GM10248 (cell line): ENCODE measurements around the gene COL4A1.

Experiments
- CTCF ChIA-PET: fragments of 300-600 bp; sonication (Branson Sonifier 250); formaldehyde crosslinking; extraction: SDS; loops from one replicate; lab custom pipeline; 2021; ENCODE audit warnings: antibody characterized with exemption; lab: Yijun Ruan, JAX
- POLR2A ChIA-PET: fragments of 350-650 bp; sonication (Branson Sonifier 250); formaldehyde crosslinking; extraction: SDS; loops from one replicate; lab custom pipeline; 2020; ENCODE audit warnings: antibody characterized with exemption; lab: Yijun Ruan, JAX
- DNase-seq: peaks from one replicate; pipeline ENCODE4 v3.0.0; 2012; ENCODE audit errors: extremely low spot score
- CTCF ChIP-seq: IDR thresholded peaks from 2 replicates; pipeline ENCODE4 v1.5.1; 2012; ENCODE audit warnings: mild to moderate bottlenecking, low read depth; ENCODE audit errors: extremely low read depth, missing control alignments, control extremely low read depth

The COL4A1 gene

GRCh38 chr13:110254751-110255553, 52.0 kb downstream of the COL4A1 start:
- CTCF ChIA-PET, result no interaction called here
- DNase-seq, result no peak
- POLR2A ChIA-PET, result no interaction called here
- no peak for TF ChIP-seq CTCF

- DNase-seq, result no peak
- POLR2A ChIA-PET, result no interaction called here
- TF ChIP-seq CTCF, result no peak
- CTCF ChIA-PET, result interaction anchor here (0.7 kb wide), 1 partner anchor 15 kb away, joined by 3 read pairs; no protein-coding TSS in a partner anchor
These were observed 52.7 kb downstream of the COL4A1 start for GRCh38 chr13:110254151-110254679.

- CTCF ChIA-PET, result interaction anchor here (0.8 to 1.8 kb wide), 2 partner anchors 18 to 30 kb away, joined by 3 to 5 read pairs; no protein-coding TSS in a partner anchor
- POLR2A ChIA-PET, result no interaction called here
- no peak for DNase-seq
- no peak for TF ChIP-seq CTCF
These were observed 55.7 kb downstream of the COL4A1 start for GRCh38 chr13:110251193-110251819.

GRCh38 chr13:110250258-110250891, 56.6 kb downstream of the COL4A1 start:
- ChIA-PET POLR2A (no interaction called here), CTCF (interaction anchor here (0.8 to 1.8 kb wide), 2 partner anchors 17 to 29 kb away, joined by 3 to 5 read pairs; no protein-coding TSS in a partner anchor)
- TF ChIP-seq CTCF, result no peak
- no peak for DNase-seq

GRCh38 chr13:110249326-110249725, 57.6 kb downstream of the COL4A1 start:
- ChIA-PET POLR2A (no interaction called here), CTCF (interaction anchor here (0.8 to 1.8 kb wide), 2 partner anchors 16 to 174 kb away, joined by 3 to 5 read pairs; no protein-coding TSS in a partner anchor)
- no peak for DNase-seq
- TF ChIP-seq CTCF, result no peak

GRCh38 chr13:110248449-110249143, 58.4 kb downstream of the COL4A1 start:
- POLR2A ChIA-PET, result no interaction called here
- CTCF ChIA-PET, result interaction anchor here (0.8 to 1.3 kb wide), 2 partner anchors 163 to 175 kb away, joined by 3 to 5 read pairs; no protein-coding TSS in a partner anchor

More at GRCh38 chr13:110248449-110249143, 58.4 kb downstream of the COL4A1 start:
- no peak for TF ChIP-seq CTCF
- DNase-seq, result no peak
